ENCODE measurements around the gene SLC27A5. TPM values are rescaled to one million over a fixed set of nuclear protein-coding genes. Genes with fewer than 3 reads are reported as not detected.

SLC27A5 gene
- polyA plus RNA-seq, 2 of the 4 experiments (the other 2 are of a cell fraction): 30.2 to 37.8 TPM

GRCh38 chr19:58479736-58480480, 31.9 kb downstream of the SLC27A5 start:
- CTCF ChIA-PET: interaction anchor here (0.7 to 3.2 kb wide), 5 partner anchors 10 to 109 kb away, joined by 3 to 24 read pairs (median 4); partner anchors contain the start of gene ZBTB45
- Histone ChIP-seq H3K27ac (no peak overlapping the region), H3K4me1 (peaks cover 12% of the 10 kb centered on the region; the same call in 2 of the 3 replicates), H3K4me3 (no peak overlapping the region), H3K4me2 (no peak overlapping the region), H3K9me3 (no peaks in the 10 kb centered on the region)
- no peak for FAIRE-seq
- POLR2A ChIA-PET: no interaction called here
- DNase-seq (ENCODE audit: low read depth in 1 of 2, low spot score in 1 of 2): no peak
- TF ChIP-seq ZFP36 (IDR thresholded peaks at IDR 0.05; ENCODE audit: borderline replicate concordance, partially characterized antibody): no peak
- TF ChIP-seq EHF (CRISPR knock-in tag; IDR thresholded peaks at IDR 0.05): no peak
- no peak for TF ChIP-seq CEBPB (IDR thresholded peaks at IDR 0.05)
- no peak for TF ChIP-seq REST (IDR thresholded peaks at IDR 0.05)
- TF ChIP-seq, protein P1, sequence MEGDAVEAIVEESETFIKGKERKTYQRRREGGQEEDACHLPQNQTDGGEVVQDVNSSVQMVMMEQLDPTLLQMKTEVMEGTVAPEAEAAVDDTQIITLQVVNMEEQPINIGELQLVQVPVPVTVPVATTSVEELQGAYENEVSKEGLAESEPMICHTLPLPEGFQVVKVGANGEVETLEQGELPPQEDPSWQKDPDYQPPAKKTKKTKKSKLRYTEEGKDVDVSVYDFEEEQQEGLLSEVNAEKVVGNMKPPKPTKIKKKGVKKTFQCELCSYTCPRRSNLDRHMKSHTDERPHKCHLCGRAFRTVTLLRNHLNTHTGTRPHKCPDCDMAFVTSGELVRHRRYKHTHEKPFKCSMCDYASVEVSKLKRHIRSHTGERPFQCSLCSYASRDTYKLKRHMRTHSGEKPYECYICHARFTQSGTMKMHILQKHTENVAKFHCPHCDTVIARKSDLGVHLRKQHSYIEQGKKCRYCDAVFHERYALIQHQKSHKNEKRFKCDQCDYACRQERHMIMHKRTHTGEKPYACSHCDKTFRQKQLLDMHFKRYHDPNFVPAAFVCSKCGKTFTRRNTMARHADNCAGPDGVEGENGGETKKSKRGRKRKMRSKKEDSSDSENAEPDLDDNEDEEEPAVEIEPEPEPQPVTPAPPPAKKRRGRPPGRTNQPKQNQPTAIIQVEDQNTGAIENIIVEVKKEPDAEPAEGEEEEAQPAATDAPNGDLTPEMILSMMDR (IDR thresholded peaks at IDR 0.05): no peak
- no peak for TF ChIP-seq CHD2 (IDR thresholded peaks at IDR 0.05; ENCODE audit: low read length, partially characterized antibody)
- no peak for TF ChIP-seq TP53 (CRISPR knock-in tag; IDR thresholded peaks at IDR 0.05)
- TF ChIP-seq HOXA7 (CRISPR knock-in tag; IDR thresholded peaks at IDR 0.05): no peak
- no peak for TF ChIP-seq FOSL2 (IDR thresholded peaks at IDR 0.05)
- TF ChIP-seq FOSL2 (CRISPR knock-in tag; IDR thresholded peaks at IDR 0.05): no peak
- TF ChIP-seq NPAS2 (CRISPR knock-in tag; IDR thresholded peaks at IDR 0.05; ENCODE audit: borderline replicate concordance): no peak
- no peak for TF ChIP-seq POLR2A (IDR thresholded peaks at IDR 0.05; ENCODE audit: low read length)
- no peak for TF ChIP-seq HEYL (CRISPR knock-in tag; IDR thresholded peaks at IDR 0.05)
- no peak for TF ChIP-seq RARB (CRISPR knock-in tag; IDR thresholded peaks at IDR 0.05)
- TF ChIP-seq POLR2AphosphoS2 (conservative IDR thresholded peaks at IDR 0.05; ENCODE audit: low read length): no peak
- no peak for TF ChIP-seq BHLHE40 (IDR thresholded peaks at IDR 0.05; ENCODE audit: low read depth, low read length)
- WGBS (ENCODE audit: missing lambda C conversion rate): 88% methylated on average over 27 of the region's 28 CpGs
- ATAC-seq: no peak

GRCh38 chr19:58479303-58479702, 32.5 kb downstream of the SLC27A5 start:
- no peak overlapping the region for H3K4me3 ChIP-seq
- ChIA-PET POLR2A (interaction anchor here (0.6 kb wide), 1 partner anchor 80 kb away, joined by 3 read pairs; no protein-coding TSS in a partner anchor), CTCF (interaction anchor here (1.0 to 5.2 kb wide), 3 partner anchors 12 to 40 kb away, joined by 3 to 39 read pairs (median 5); partner anchors contain the start of gene ZBTB45)
- no peak overlapping the region for H3K4me2 ChIP-seq
- DNase-seq (ENCODE audit: low read depth in 1 of 2, low spot score in 1 of 2) (no peak), FAIRE-seq (no peak), ATAC-seq (no peak)
- H3K9me3 ChIP-seq: no peaks in the 10 kb centered on the region
- H3K27ac ChIP-seq: no peak overlapping the region
- TF ChIP-seq CHD4 (IDR thresholded peaks at IDR 0.05; ENCODE audit: borderline replicate concordance): no peak
- no peak for TF ChIP-seq REST (IDR thresholded peaks at IDR 0.05)
- TF ChIP-seq, protein P2, sequence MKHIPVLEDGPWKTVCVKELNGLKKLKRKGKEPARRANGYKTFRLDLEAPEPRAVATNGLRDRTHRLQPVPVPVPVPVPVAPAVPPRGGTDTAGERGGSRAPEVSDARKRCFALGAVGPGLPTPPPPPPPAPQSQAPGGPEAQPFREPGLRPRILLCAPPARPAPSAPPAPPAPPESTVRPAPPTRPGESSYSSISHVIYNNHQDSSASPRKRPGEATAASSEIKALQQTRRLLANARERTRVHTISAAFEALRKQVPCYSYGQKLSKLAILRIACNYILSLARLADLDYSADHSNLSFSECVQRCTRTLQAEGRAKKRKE (CRISPR knock-in tag; IDR thresholded peaks at IDR 0.05; ENCODE audit: low read depth): no peak
- TF ChIP-seq TFCP2L1 (CRISPR knock-in tag; IDR thresholded peaks at IDR 0.05): no peak
- TF ChIP-seq GATA3 (IDR thresholded peaks at IDR 0.05; ENCODE audit: borderline replicate concordance): no peak
- TF ChIP-seq POLR2A (IDR thresholded peaks at IDR 0.05; ENCODE audit: low read length): no peak
- TF ChIP-seq NFE2L2 (conservative IDR thresholded peaks at IDR 0.05; ENCODE audit: low read length): no peak
- no peak for TF ChIP-seq BHLHE40 (IDR thresholded peaks at IDR 0.05; ENCODE audit: low read depth, low read length)
- TF ChIP-seq HEYL (CRISPR knock-in tag; IDR thresholded peaks at IDR 0.05): no peak
- no peak for TF ChIP-seq CEBPB (IDR thresholded peaks at IDR 0.05)
- TF ChIP-seq, protein P3, sequence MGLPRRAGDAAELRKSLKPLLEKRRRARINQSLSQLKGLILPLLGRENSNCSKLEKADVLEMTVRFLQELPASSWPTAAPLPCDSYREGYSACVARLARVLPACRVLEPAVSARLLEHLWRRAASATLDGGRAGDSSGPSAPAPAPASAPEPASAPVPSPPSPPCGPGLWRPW (IDR thresholded peaks at IDR 0.05): no peak
- no peak for TF ChIP-seq PHF8 (IDR thresholded peaks at IDR 0.05; ENCODE audit: borderline replicate concordance, low read depth)
- no peak for TF ChIP-seq KDM1A (IDR thresholded peaks at IDR 0.05; ENCODE audit: low read depth)
- no peak for TF ChIP-seq JUN (IDR thresholded peaks at IDR 0.05)
- no peak for TF ChIP-seq KDM5A (IDR thresholded peaks at IDR 0.05)
- 94% methylated on average over 7 of the region's 7 CpGs for WGBS (ENCODE audit: missing lambda C conversion rate)
- H3K4me1 ChIP-seq: peaks cover 14% of the 10 kb centered on the region; the same call in 2 of the 3 replicates

Data from A549 (cell line).